Muscle of arm (tissue), 12 donors: ENCODE results near the gene MRPL4. TPM values are rescaled to one million over a fixed set of nuclear protein-coding genes. Genes with fewer than 3 reads are reported as not detected.

Experiments
- DNase-seq: peaks from one replicate; pipeline ENCODE4 v3.0.0-alpha.2; 2013
- polyA plus RNA-seq, 12 donors: library from polyadenylated mRNA; unstranded; fragments of 120-200 nt; gene quantifications; one replicate each; pipeline ENCODE4 v1.2.1, GENCODE V29; 2013; ENCODE audit not compliant: insufficient read length in 12 of 12

MRPL4 gene
- polyA plus RNA-seq, 12 donors = 19.6 to 40.3 (median 26.0) TPM; not detected in 1

DNA sequence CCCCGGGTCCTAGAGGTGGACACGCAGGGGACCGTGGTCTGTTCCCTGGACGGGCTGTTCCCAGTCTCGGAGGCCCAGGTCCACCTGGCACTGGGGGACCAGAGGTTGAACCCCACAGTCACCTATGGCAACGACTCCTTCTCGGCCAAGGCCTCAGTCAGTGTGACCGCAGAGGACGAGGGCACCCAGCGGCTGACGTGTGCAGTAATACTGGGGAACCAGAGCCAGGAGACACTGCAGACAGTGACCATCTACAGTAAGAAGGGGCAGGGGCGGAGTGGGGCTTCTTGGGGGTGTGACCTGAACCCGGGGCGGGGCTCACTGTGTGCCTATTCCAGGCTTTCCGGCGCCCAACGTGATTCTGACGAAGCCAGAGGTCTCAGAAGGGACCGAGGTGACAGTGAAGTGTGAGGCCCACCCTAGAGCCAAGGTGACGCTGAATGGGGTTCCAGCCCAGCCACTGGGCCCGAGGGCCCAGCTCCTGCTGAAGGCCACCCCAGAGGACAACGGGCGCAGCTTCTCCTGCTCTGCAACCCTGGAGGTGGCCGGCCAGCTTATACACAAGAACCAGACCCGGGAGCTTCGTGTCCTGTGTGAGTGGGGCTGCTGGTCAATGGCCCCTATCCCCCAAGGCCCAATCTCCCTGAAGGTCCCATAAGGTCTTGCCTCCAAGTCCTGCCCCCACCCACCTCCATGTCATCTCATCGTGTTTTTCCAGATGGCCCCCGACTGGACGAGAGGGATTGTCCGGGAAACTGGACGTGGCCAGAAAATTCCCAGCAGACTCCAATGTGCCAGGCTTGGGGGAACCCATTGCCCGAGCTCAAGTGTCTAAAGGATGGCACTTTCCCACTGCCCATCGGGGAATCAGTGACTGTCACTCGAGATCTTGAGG, 32.3 kb downstream of the MRPL4 start:
- DNase-seq = no peak

DNA sequence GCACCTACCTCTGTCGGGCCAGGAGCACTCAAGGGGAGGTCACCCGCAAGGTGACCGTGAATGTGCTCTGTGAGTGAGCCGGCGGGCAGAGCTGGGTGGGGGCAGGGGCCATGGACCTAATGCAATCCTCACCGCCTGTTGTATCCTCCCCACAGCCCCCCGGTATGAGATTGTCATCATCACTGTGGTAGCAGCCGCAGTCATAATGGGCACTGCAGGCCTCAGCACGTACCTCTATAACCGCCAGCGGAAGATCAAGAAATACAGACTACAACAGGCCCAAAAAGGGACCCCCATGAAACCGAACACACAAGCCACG, 32.9 kb downstream of the MRPL4 start:
- no peak for DNase-seq

DNA sequence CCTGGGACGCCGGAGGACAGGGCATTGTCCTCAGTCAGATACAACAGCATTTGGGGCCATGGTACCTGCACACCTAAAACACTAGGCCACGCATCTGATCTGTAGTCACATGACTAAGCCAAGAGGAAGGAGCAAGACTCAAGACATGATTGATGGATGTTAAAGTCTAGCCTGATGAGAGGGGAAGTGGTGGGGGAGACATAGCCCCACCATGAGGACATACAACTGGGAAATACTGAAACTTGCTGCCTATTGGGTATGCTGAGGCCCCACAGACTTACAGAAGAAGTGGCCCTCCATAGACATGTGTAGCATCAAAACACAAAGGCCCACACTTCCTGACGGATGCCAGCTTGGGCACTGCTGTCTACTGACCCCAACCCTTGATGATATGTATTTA, 33.4 kb downstream of the MRPL4 start:
- DNase-seq = no peak

DNA sequence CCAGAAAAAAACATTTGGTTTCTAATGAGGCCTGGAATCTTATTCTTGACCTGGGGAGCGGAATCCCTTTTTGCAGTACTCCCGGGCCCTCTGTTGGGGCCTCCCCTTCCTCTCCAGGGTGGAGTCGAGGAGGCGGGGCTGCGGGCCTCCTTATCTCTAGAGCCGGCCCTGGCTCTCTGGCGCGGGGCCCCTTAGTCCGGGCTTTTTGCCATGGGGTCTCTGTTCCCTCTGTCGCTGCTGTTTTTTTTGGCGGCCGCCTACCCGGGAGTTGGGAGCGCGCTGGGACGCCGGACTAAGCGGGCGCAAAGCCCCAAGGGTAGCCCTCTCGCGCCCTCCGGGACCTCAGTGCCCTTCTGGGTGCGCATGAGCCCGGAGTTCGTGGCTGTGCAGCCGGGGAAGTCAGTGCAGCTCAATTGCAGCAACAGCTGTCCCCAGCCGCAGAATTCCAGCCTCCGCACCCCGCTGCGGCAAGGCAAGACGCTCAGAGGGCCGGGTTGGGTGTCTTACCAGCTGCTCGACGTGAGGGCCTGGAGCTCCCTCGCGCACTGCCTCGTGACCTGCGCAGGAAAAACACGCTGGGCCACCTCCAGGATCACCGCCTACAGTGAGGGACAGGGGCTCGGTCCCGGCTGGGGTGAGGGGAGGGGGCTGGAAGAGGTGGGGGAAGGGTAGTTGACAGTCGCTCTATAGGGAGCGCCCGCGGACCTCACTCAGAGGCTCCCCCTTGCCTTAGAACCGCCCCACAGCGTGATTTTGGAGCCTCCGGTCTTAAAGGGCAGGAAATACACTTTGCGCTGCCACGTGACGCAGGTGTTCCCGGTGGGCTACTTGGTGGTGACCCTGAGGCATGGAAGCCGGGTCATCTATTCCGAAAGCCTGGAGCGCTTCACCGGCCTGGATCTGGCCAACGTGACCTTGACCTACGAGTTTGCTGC, 35.1 kb downstream of the MRPL4 start, which contains the start of gene ICAM4:
TSS of gene ICAM4 (plus strand) at position 153 of the 935 bp plus-strand sequence. CDS start at position 211, 58 bp downstream.
- no peak for DNase-seq

DNA sequence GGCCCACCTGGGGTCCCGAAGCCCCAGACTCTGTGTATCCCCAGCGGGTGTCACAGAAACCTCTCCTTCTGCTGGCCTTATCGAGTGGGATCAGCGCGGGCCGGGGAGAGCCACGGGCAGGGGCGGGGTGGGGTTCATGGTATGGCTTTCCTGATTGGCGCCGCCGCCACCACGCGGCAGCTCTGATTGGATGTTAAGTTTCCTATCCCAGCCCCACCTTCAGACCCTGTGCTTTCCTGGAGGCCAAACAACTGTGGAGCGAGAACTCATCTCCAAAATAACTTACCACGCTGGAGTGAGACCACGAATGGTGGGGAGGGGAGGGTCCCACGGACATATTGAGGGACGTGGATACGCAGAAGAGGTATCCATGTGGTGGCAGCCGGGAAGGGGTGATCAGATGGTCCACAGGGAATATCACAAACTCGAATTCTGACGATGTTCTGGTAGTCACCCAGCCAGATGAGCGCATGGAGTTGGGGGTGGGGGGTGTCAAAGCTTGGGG, 36.7 kb downstream of the MRPL4 start:
- no peak for DNase-seq

DNA sequence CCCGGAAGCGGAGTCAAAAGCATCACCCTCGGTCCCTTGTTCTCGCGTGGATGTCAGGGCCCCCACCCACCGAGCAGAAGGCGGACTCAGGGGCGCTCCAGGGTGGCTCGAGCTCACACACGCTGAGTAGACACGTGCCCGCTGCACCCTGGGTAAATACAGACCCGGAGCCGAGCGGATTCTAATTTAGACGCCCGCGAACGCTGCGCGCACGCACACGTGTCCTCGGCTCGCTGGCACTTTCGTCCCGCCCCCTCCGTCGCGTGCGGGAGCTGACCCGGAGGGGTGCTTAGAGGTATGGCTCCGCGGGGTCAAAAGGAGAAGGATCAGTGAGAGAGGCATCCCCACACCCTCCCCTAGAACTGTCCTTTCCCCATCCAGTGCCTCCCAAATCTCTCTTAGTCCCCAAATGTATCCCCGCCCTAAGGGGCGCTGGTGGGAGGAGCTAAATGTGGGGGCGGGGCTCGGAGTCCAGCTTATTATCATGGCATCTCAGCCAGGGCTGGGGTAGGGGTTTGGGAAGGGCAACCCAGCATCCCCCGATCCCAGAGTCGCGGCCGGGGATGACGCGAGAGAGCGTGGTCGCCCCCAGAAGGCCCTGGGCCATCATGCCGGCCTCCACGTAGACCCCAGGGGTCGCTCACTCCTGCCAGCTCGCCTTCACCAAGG, 37.3 kb downstream of the MRPL4 start:
- no peak for DNase-seq

- DNase-seq = no peak
Measured at GRCh38 chr19:10289836-10290356, 37.9 kb downstream of the MRPL4 start, which contains the start of gene ICAM5. ICAM5 (plus strand) TSS chr19:10289952; CDS start chr19:10290044, 92 bp downstream.

- no peak for DNase-seq
Measured at GRCh38 chr19:10290357-10290875, 38.4 kb downstream of the MRPL4 start.

DNA sequence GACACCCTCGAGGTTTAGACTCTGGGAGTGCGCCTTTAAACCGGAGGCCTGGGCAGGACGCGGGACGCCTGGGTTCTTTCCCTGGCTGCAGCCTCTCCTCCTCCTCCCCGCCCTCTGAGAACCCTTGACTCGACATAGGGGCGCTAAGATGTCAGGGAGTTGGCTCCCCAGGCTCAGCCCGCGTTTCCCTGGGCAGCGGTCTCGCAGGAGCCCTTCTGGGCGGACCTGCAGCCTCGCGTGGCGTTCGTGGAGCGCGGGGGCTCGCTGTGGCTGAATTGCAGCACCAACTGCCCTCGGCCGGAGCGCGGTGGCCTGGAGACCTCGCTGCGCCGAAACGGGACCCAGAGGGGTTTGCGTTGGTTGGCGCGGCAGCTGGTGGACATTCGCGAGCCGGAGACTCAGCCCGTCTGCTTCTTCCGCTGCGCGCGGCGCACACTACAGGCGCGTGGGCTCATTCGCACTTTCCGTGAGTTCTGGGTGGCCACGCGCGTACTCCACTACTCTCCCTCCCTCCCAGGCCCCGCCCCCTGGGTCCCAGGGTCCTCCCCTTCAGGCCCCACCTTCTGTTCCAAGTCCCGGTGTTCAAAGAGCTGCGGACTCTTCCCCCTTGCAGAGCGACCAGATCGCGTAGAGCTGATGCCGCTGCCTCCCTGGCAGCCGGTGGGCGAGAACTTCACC, 39.0 kb downstream of the MRPL4 start:
- no peak for DNase-seq

- DNase-seq = no peak
Measured at GRCh38 chr19:10291554-10292205, 39.7 kb downstream of the MRPL4 start.

- DNase-seq = no peak
Measured at GRCh38 chr19:10292206-10292788, 40.3 kb downstream of the MRPL4 start.

DNA sequence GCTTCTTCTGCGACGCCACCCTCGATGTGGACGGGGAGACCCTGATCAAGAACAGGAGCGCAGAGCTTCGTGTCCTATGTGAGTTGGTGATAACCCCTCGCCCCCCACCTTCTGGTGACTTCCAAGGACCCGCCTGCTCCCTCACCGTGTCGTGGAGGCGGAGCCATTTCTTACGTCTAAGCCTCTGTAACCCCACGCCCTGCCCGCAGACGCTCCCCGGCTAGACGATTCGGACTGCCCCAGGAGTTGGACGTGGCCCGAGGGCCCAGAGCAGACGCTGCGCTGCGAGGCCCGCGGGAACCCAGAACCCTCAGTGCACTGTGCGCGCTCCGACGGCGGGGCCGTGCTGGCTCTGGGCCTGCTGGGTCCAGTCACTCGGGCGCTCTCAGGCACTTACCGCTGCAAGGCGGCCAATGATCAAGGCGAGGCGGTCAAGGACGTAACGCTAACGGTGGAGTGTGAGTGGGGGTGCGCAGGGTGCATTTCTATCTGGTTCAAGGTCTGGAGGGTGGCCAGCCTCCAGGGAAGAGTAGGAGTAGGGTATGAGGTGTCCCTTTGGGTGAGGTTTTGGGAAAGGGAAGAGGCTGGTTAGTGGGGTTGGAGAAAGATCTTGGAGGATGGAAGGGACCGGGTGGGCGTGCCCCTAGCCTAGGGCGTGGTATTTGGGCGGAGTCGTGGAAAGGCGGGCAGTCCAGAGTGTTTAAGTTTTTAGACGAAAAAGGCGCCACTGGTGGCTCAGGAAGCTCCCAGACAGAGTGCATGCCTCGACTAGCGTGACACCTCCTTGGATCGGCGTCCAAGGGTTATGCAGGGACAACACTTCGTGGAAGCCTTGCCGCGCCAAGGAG, 41.0 kb downstream of the MRPL4 start:
- no peak for DNase-seq

- no peak for DNase-seq
Measured at GRCh38 chr19:10293637-10294367, 41.8 kb downstream of the MRPL4 start.

DNA sequence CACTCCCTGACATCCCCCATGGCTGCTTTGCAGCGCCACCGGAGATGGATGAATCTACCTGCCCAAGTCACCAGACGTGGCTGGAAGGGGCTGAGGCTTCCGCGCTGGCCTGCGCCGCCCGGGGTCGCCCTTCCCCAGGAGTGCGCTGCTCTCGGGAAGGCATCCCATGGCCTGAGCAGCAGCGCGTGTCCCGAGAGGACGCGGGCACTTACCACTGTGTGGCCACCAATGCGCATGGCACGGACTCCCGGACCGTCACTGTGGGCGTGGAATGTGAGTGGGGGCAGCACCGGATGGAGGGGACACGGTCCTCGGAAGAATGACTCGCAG, 42.3 kb downstream of the MRPL4 start:
- DNase-seq = no peak

DNA sequence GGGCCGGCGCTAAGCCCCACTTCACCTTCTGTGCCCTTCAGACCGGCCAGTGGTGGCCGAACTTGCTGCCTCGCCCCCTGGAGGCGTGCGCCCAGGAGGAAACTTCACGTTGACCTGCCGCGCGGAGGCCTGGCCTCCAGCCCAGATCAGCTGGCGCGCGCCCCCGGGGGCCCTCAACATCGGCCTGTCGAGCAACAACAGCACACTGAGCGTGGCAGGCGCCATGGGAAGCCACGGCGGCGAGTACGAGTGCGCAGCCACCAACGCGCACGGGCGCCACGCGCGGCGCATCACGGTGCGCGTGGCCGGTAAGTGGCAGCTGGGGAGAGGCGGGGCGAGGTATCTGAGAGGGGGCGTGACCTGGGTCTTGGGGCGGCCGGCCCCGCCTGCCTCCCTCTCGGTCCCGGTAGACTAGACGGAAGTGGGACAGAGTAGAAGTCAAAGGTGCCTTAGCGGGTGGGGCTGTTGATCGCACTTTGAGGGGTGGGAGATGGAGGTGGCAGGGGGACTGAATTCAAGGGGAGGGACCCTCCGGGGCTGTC, 43.4 kb downstream of the MRPL4 start:
- DNase-seq = no peak

DNA sequence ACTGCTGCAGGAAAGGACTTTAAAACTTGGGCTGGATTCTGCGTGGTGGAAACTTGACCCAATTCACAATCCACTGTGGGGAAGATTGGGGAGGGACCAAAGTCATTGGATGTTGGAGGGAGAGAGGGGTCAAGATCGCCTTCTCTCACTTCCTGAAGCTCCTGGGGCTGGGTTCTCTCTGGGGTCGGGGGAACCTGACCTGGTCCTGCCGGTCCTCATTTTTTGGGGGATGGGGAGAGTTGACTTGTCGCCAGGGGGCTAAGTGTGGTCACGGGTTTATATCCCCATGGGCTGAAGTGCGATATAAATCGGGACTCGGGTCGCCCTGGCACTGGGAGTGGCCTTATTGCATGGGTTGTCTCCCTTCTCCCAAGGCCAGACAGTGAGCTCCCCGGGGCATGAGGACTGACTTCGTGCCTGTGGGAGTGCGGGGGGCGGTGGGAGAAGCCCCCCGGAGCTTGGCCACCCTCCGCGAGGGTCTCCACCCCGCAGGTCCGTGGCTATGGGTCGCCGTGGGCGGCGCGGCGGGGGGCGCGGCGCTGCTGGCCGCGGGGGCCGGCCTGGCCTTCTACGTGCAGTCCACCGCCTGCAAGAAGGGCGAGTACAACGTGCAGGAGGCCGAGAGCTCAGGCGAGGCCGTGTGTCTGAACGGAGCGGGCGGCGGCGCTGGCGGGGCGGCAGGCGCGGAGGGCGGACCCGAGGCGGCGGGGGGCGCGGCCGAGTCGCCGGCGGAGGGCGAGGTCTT, 44.0 kb downstream of the MRPL4 start:
- DNase-seq = no peak
